Natural killer cell treated with Interleukin-12 subunit alpha and Interleukin-12 subunit beta and Interleukin-15 and Interleukin-18, amount 100 ng/mL, for 72 hours (primary cell): Measurements from ENCODE around the gene DKK2. TPM values are rescaled to one million over a fixed set of nuclear protein-coding genes. Genes with fewer than 3 reads are reported as not detected.
"Not testable (repeated sequence)": the region's sequence is repeated elsewhere in the genome, so short reads cannot be mapped to it uniquely, and the experiment has no call there.

Experiments used
- ATAC-seq, 2 donors: fragments of 150-1000 bp; cut with Tn5 transposase in 1 of 2; sonication (Bioruptor Pico), chemical (Tn5 transposase) in 1 of 2; 2 replicates each; pipeline ENCODE4 v1.10.0; 2021
- DNase-seq: peaks from one replicate; pipeline ENCODE4 v3.0.0; 2022; ENCODE audit warnings: low spot score
- H3K27ac Mint-ChIP-seq, 2 donors: 1 replicate in 1 of 2; 2 replicates in 1 of 2; pipeline ENCODE4 v1.8.0; 2022; ENCODE audit warnings: mixed read lengths in 2 of 2, mild to moderate bottlenecking in 1 of 2, moderate library complexity in 1 of 2
- H3K27me3 Mint-ChIP-seq, 2 donors: 1 replicate in 1 of 2; 2 replicates in 1 of 2; pipeline ENCODE4 v1.8.0; 2022; ENCODE audit warnings: mixed read lengths in 2 of 2
- H3K36me3 Mint-ChIP-seq: one replicate; pipeline ENCODE4 v1.8.0; 2022; ENCODE audit warnings: mixed read lengths
- H3K4me1 Mint-ChIP-seq, 2 donors: 1 replicate in 1 of 2; 2 replicates in 1 of 2; pipeline ENCODE4 v1.8.0; 2022; ENCODE audit warnings: low read depth in 2 of 2, mixed read lengths in 2 of 2, mild to moderate bottlenecking in 1 of 2
- H3K4me3 Mint-ChIP-seq: one replicate; pipeline ENCODE4 v1.8.0; 2022; ENCODE audit warnings: mixed read lengths
- H3K9me3 Mint-ChIP-seq: 2 replicates; pipeline ENCODE4 v1.8.0; 2022; ENCODE audit warnings: mixed read lengths
- total RNA-seq, 2 donors: library from RNA; stranded (reverse); gene quantifications; one replicate each; pipeline ENCODE4 v1.2.3, GENCODE V29; 2022

DKK2 gene
- total RNA-seq, 2 donors from 2014 or later: not detected

DNA sequence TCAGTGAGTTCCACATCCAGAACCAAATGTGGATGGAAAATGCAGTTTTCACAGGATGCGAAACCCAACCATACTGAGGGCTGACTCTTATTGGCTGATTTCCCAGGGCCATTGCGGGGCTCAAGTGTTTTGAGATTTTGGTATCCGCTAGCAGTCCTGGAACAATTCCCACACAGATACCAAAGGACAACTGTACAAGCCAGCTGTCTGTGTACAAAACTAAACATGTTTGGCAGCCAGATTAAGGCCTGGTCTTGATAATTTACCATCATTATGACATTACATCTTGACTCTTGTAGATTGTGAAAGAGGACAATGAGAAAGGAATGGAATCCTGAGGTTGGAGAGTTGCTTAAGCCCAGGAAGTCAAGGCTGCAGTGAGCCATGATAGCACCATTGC is 121.9 kb downstream of the DKK2 start:
- no peaks in the 10 kb centered on the region for H3K27me3 Mint-ChIP-seq

DNA sequence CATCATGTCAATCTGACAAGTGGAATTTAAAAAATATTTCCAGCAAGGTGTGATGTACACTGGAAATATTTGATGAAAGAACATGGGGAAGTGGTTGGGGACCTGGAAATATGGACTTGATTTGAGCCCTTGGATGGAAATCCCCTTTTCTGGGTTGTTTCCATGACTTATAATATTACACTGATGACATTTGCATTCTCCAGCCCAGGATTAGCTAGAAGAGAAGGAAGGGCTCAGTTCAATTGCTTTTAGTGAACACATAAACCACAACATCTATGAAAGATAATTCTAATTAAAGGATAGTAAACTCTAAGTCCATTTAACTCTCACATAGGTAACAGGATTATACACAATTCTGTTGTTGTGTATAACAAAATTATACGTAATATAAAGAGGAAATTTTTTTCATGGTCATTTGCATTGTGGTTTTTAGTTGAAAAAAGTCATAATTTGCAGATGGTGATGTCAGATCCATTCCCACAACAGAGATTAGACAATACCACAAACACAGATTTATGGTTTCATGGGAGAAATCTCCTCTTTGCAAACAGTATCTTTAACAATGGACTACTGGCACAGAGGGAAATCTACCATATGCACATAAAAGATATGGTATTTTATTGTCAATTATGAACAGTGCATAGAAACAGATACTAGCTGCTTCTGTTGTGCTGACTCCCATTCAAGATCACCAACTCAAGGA is 126.5 kb downstream of the DKK2 start:
- Mint-ChIP-seq H3K27ac (no peak overlapping the region), H3K27me3 (no peaks in the 10 kb centered on the region), H3K9me3 (peaks cover 10% of the 10 kb centered on the region), H3K4me3 (no peak overlapping the region), H3K36me3 (no peaks in the 10 kb centered on the region), H3K4me1 (no peaks in the 10 kb centered on the region)
- no peak for DNase-seq
- no peak for ATAC-seq

More for the DNA sequence above, 121.9 kb downstream of the DKK2 start:
- no peak overlapping the region for H3K27ac Mint-ChIP-seq
- ATAC-seq (no peak), DNase-seq (no peak)
- no peaks in the 10 kb centered on the region for H3K36me3 Mint-ChIP-seq
- peaks cover 5% of the 10 kb centered on the region for H3K9me3 Mint-ChIP-seq
- H3K4me3 Mint-ChIP-seq: no peak overlapping the region
- no peaks in the 10 kb centered on the region for H3K4me1 Mint-ChIP-seq

DNA sequence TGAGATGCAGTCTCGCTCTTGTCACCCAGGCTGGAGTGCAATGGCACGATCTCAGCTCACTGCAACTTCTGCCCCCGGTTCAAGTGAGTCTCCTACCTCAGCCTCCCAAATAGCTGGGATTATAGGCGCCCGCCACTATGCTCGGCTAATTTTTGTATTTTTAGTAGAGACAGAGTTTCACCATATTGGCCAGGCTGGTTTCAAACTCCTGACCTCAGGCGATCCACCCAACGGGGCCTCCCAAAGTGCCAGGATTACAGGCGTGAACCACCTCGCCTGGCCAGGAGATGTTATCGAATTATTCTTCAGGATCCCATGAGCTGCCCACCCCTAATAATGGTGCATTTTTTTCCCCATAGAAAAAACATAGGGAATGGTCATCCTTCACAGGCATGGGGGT is 128.1 kb downstream of the DKK2 start:
- H3K27ac Mint-ChIP-seq, H3K9me3 Mint-ChIP-seq, ATAC-seq: not testable (repeated sequence)

DNA sequence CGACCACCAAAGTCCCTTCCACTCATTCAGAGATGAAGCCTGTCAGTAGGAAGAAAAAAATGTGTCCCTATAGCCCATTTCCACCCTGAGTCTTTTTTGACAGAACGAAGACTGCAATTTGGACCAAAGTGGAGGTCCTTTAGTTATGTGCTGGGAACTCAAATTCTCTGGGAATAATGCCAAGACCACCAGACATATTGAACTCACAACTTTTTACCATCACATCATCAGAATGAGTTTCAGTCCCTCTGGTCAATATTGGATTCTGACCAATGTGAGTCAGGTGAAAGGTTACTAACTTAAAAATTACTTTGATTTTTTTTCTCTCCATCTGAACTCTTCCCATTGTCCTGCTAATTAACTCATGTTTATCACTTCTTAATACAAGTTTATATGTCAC is 128.9 kb downstream of the DKK2 start:
- Mint-ChIP-seq H3K27me3 (no peaks in the 10 kb centered on the region), H3K36me3 (no peaks in the 10 kb centered on the region), H3K4me3 (no peak overlapping the region), H3K4me1 (no peaks in the 10 kb centered on the region), H3K9me3 (peaks cover 8% of the 10 kb centered on the region), H3K27ac (no peak overlapping the region)
- DNase-seq: no peak
- no peak for ATAC-seq

More for the DNA sequence above, 128.1 kb downstream of the DKK2 start:
- not testable (repeated sequence) for H3K36me3 Mint-ChIP-seq, H3K27me3 Mint-ChIP-seq, H3K4me3 Mint-ChIP-seq, H3K4me1 Mint-ChIP-seq, DNase-seq

DNA sequence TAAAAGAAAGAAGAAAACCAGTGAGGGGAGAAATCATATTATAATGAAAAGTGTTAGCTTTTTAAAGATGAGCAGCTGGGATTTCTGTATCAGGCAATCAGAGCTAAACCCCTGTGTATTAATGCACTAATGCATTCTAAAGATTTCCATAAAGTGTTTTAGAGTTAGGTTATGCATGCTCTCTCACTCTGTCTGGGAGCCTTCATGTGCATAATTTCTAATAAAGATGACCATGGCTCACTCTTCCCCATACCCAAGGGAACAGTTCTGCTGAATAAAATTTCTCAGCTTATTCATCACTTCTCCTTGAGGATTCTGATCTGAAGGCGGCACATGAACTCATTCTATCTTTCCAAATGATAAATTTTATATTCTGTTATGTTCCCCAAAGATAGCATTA is 129.4 kb downstream of the DKK2 start:
- H3K4me1 Mint-ChIP-seq: no peaks in the 10 kb centered on the region
- H3K27me3 Mint-ChIP-seq: no peaks in the 10 kb centered on the region
- no peak overlapping the region for H3K4me3 Mint-ChIP-seq
- peaks cover 8% of the 10 kb centered on the region for H3K9me3 Mint-ChIP-seq
- no peaks in the 10 kb centered on the region for H3K36me3 Mint-ChIP-seq
- DNase-seq (no peak), ATAC-seq (no peak)
- H3K27ac Mint-ChIP-seq: no peak overlapping the region

DNA sequence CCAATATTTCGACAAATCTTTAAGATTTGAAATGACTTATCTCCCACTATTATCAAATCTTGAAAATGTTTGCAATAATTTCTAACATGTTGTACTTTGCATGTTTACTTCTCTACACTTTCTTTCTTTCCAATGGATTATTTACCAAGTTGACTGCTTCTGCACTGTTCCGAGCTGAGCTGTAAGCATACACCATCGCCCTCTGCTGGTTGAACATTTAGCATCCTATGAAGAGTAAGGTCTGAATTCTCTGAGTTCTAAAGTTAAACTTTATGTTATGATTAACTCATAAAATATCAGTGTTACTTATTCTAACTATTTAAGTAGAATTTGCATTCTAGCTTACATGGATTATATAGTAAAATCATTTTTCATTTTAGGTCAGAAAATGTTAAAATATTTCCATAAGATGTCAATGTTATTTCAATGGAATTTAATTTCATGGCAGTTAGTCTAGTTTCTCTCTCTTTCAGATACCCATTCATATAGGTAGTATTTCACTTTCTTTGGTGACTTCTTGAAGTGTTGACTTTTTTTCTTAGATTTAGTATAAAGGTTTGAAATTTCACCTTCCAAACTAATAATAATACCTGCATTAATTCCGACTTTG is 137.4 kb downstream of the DKK2 start:
- H3K4me1 Mint-ChIP-seq: no peaks in the 10 kb centered on the region
- no peak overlapping the region for H3K27ac Mint-ChIP-seq
- no peaks in the 10 kb centered on the region for H3K27me3 Mint-ChIP-seq
- H3K36me3 Mint-ChIP-seq: no peaks in the 10 kb centered on the region
- ATAC-seq (no peak), DNase-seq (no peak)
- H3K9me3 Mint-ChIP-seq: peaks cover 6% of the 10 kb centered on the region
- no peak overlapping the region for H3K4me3 Mint-ChIP-seq

DNA sequence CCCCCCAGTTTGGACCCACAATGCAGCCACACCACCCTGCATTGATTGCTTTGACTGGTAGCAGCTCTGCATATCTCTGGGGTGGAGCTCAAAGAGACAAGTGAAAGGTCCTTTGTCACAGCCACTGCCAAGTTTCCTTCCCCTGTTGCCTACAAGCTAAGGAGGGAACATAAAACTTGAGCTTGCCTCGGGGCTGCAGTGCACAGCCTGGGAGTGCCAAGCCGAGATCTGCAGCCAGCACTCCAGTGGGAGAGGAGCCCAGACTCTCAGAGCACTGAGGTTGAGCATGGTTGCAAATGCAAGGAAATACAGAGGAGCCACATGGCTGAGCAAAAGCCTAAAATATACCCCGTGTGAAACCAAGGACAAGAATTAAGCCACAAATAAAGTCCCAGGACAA is 142.2 kb downstream of the DKK2 start:
- Mint-ChIP-seq H3K36me3 (no peaks in the 10 kb centered on the region), H3K4me1 (no peaks in the 10 kb centered on the region), H3K4me3 (no peak overlapping the region), H3K9me3 (peaks cover 10% of the 10 kb centered on the region), H3K27ac (no peak overlapping the region), H3K27me3 (no peaks in the 10 kb centered on the region)
- DNase-seq (no peak), ATAC-seq (no peak)

DNA sequence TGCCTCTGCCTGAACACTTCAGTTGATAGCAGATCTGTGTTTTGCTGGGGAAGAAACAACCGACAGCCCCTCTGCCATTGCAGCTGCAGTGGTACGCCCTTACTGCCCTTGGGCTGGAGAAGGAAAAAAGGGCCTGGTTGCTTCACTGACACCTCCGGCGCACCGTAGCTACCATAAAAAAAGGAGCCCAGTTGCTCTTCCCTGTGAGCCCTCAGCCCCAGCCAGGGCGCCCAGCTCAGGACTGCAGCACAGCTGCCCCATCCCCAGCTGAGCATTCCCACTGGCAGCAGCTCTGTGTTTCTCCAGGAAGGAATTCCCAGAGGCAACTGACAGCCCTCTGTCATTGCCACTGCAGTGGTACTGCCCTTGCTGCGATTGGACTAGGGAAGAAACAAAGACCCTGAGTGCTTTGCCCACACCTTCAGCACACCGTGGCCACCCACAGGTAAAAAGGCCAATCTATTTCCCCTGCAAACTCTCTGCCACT is 142.7 kb downstream of the DKK2 start:
- Mint-ChIP-seq H3K4me3 (no peak overlapping the region), H3K4me1 (no peaks in the 10 kb centered on the region), H3K36me3 (no peaks in the 10 kb centered on the region), H3K27me3 (no peaks in the 10 kb centered on the region), H3K27ac (no peak overlapping the region), H3K9me3 (peaks cover 9% of the 10 kb centered on the region)
- ATAC-seq (no peak), DNase-seq (no peak)

DNA sequence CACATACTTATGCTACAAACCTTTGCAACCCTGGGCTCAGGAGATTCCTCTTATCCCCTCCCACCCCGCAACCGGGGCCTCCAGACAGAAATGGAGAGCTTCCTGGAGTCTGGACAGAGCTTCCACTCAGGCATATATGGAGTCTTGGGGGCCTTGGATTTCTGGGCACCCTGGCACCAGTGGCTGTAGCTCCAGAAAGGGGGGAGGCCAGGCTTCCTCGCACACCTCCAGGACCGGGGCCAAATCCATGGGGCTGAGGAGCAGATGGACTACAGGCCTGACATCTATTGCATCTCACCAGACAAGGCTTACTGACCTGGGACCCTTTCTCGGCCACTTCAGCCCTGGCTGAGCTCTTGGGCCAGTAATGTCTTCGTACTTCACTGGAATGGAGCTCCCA is 143.3 kb downstream of the DKK2 start:
- no peak for DNase-seq
- Mint-ChIP-seq H3K27me3 (no peaks in the 10 kb centered on the region), H3K27ac (no peak overlapping the region), H3K4me3 (no peak overlapping the region), H3K36me3 (no peaks in the 10 kb centered on the region), H3K9me3 (peaks cover 9% of the 10 kb centered on the region), H3K4me1 (no peaks in the 10 kb centered on the region)
- ATAC-seq: no peak

DNA sequence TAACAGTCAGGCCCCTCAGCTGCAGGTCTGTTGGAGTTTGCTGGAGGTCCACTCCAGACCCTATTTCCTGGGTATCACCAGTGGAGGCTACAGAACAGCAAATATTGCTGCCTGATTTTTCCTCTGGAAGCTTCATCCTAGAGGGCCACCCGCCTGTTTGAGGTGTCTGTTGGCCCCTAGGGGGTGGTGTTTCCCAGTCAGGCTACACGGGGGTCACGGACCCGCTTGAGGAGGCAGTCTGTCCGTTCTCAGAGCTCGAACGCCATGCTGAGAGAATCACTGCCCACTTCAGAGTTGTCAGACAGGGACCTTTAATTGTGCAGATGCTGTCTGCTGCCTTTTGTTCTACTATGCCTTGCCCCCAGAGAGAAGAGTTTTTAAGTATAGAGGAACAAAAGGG is 160.8 kb downstream of the DKK2 start:
- H3K27me3 Mint-ChIP-seq: no peaks in the 10 kb centered on the region
- DNase-seq (no peak), ATAC-seq (no peak)
- H3K27ac Mint-ChIP-seq: no peak overlapping the region
- peaks cover 25% of the 10 kb centered on the region for H3K9me3 Mint-ChIP-seq
- H3K36me3 Mint-ChIP-seq: no peaks in the 10 kb centered on the region
- no peaks in the 10 kb centered on the region for H3K4me1 Mint-ChIP-seq
- no peak overlapping the region for H3K4me3 Mint-ChIP-seq
